NCI-H146 (cell line): Measurements from ENCODE around the gene TMEM205.
A peak's percentile ranks its signal among the peaks of the same experiment; 100 is the strongest.
"Not testable (repeated sequence)": the region's sequence is repeated elsewhere in the genome, so short reads cannot be mapped to it uniquely, and the experiment has no call there.

Source experiments
- DNase-seq: peaks from one replicate; lab custom pipeline; 2025; lab: John Stamatoyannopoulos, UW

The TMEM205 gene

GRCh38 chr19:11339254-11340098 is 6.6 kb downstream of the TMEM205 start, which contains the start of gene RAB3D:
Gene RAB3D, minus strand, starts transcription at chr19:11339657. Its CDS starts 2,258 bp downstream, at chr19:11337399.
- peak; percentile 95 for DNase-seq

GRCh38 chr19:11338569-11339253 is 7.4 kb downstream of the TMEM205 start:
- no peak for DNase-seq

- DNase-seq: no peak
Observed at GRCh38 chr19:11338121-11338520, 7.9 kb downstream of the TMEM205 start.

GRCh38 chr19:11337080-11337479 is 9.0 kb downstream of the TMEM205 start:
- no peak for DNase-seq

GRCh38 chr19:11335449-11336146 is 10.5 kb downstream of the TMEM205 start:
- no peak for DNase-seq

- DNase-seq: not testable (repeated sequence)
Observed at GRCh38 chr19:11333838-11334237, 12.2 kb downstream of the TMEM205 start.

- DNase-seq: no peak
Observed at GRCh38 chr19:11332822-11333221, 13.2 kb downstream of the TMEM205 start.

- no peak for DNase-seq
Observed at GRCh38 chr19:11331502-11331901, 14.6 kb downstream of the TMEM205 start.

- DNase-seq: no peak
Observed at GRCh38 chr19:11330127-11330526, 15.9 kb downstream of the TMEM205 start.

- DNase-seq: no peak
Observed at GRCh38 chr19:11325544-11325943, 20.5 kb downstream of the TMEM205 start.

- no peak for DNase-seq
Observed at GRCh38 chr19:11324748-11325389, 21.2 kb downstream of the TMEM205 start.

- DNase-seq: no peak
Observed at GRCh38 chr19:11324079-11324661, 21.9 kb downstream of the TMEM205 start.

- DNase-seq: no peak
Observed at GRCh38 chr19:11323601-11324078, 22.4 kb downstream of the TMEM205 start.

- no peak for DNase-seq
Observed at GRCh38 chr19:11322269-11323024, 23.6 kb downstream of the TMEM205 start.

- DNase-seq: no peak
Observed at GRCh38 chr19:11321191-11322126, 24.6 kb downstream of the TMEM205 start.

GRCh38 chr19:11320278-11320995 is 25.6 kb downstream of the TMEM205 start:
- DNase-seq: not testable (repeated sequence)

GRCh38 chr19:11306337-11306736 is 39.7 kb downstream of the TMEM205 start:
- DNase-seq: no peak

- no peak for DNase-seq
Observed at GRCh38 chr19:11304936-11305335, 41.1 kb downstream of the TMEM205 start.

GRCh38 chr19:11300811-11301120 is 45.3 kb downstream of the TMEM205 start:
- DNase-seq: no peak
